ENCODE results near the gene AMH.

DNA sequence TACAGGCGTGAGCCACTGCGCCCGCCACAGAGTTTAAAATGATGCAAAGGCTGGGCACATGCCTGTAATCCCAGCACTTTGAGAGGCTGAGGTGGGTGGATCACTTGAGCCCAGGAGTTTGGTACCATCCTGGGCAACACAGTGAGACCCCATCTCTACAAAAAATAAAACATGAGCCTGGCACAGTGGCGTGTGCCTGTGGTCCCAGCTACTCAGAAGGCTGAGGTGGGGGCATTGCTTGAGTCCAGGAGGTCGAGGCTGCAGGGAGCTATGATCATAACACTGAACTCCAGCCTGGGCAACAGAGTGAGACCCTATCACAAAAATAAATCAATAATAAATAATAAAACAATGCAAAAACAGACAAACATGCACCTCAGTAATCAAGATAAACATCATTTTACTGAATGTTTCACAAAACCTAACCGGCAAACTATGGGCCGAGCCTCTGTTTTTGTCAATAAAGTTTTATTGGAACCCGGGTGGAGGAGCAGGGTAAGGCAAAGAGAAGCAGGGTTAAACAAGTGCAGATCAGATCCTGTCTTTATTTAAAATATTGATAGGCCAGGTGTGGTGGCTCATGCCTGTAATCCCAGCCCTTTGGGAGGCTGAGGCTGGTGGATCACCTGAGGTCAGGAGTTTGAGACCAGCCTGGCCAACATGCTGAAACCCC, 34.8 kb downstream of the AMH start:
- TF ChIP-seq, protein P1, sequence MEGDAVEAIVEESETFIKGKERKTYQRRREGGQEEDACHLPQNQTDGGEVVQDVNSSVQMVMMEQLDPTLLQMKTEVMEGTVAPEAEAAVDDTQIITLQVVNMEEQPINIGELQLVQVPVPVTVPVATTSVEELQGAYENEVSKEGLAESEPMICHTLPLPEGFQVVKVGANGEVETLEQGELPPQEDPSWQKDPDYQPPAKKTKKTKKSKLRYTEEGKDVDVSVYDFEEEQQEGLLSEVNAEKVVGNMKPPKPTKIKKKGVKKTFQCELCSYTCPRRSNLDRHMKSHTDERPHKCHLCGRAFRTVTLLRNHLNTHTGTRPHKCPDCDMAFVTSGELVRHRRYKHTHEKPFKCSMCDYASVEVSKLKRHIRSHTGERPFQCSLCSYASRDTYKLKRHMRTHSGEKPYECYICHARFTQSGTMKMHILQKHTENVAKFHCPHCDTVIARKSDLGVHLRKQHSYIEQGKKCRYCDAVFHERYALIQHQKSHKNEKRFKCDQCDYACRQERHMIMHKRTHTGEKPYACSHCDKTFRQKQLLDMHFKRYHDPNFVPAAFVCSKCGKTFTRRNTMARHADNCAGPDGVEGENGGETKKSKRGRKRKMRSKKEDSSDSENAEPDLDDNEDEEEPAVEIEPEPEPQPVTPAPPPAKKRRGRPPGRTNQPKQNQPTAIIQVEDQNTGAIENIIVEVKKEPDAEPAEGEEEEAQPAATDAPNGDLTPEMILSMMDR (IDR thresholded peaks at IDR 0.05) = no peak
- no peak for TF ChIP-seq POLR2A (IDR thresholded peaks at IDR 0.05)
